ENCODE results near the gene RBM4B.

RBM4B gene

DNA sequence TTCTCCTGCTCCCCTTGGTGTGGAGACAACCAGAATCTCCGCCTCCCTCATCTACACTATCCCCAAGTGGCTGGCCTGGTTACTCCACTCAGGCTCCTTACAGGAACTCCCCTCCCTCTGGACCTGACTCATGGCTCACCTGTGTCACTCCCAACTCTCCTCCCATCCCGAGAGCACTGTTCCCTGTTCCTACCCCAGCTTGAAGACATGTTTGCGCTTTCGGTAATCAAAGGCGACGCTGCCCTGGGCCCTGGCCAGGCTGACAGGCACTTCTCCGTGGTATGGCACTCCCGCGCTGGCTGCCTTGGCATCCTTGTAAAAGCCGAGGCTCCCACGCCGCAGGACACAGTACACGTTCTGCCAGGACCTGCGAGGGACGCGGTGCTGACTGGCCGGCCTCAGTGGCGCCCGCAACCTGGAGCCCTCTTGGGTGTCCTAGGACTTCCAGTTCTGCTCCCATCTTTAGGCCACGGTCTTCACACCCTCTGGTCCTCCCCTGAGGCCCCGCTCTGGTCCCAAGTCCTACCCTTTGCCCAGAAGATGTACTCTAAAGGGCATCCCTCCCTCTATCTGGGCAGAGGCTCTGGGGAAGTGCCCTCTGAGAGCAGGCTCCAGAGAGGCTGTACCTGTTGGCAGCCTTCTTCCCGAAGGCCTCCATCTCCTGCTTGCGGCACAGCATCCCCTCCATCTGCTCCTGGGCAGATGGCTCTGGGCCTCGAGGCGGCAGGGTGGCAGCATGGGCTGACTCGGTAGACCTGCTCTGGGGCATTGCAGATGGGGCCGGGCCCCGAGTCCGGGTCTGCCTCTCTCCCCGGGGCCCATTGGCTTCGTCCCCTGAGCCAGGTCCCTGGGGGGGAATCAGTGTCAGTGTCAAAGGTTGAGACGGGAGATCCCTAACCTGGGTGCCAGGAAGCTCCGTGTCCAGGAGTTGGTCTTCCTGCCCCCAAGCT is 9.4 kb upstream of the RBM4B start:
- H3K36me3 ChIP-seq (ENCODE audit: insufficient read depth, low read length) = no peaks in the 10 kb centered on the region; the same call in 1 of the 2 replicates
- H3K9ac ChIP-seq (ENCODE audit: low read depth, low read length) = no peak overlapping the region
- no peaks in the 10 kb centered on the region; the same call in 1 of the 2 replicates for H3K4me1 ChIP-seq (ENCODE audit: insufficient read depth, low read length)
- H3K9me3 ChIP-seq (ENCODE audit: control insufficient read depth, insufficient read depth, low read length) = no peaks in the 10 kb centered on the region

DNA sequence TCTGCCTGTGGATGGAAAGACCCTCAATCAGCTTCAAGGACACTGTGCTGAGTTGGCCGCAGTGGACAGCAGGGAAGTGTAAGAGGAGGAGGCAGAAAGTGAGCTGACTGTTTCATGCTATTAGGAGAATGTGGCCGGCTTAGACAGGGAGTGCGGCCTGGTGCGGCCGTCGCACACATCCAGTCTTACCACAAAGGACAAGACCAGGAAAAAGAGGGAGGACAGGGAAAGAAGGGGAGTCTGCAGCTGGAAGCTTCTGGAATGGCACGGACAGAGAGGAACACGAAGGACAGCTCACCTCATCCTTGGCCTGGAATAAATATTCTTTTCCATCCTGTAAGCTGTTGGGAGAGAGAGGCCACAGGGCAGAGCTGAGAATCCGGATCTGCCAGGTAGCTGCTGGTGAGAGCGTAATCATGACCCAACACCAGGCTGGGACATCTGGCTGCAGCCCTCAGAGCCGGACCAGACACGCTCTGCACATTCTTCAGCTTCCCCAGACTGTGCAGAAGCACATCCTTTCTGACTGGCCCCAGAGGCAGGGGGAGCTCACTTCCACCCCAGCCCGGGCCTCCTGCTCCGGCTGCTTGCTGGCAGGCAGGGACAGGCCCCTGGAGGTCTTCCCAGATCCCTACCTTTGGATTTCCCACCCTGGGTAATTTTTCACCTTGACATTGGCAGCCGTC is 8.6 kb upstream of the RBM4B start:
- no peak overlapping the region for H3K9ac ChIP-seq (ENCODE audit: low read depth, low read length)
- no peaks in the 10 kb centered on the region for H3K36me3 ChIP-seq (ENCODE audit: insufficient read depth, low read length)
- no peaks in the 10 kb centered on the region for H3K9me3 ChIP-seq (ENCODE audit: control insufficient read depth, insufficient read depth, low read length)
- no peaks in the 10 kb centered on the region; the same call in 1 of the 2 replicates for H3K4me1 ChIP-seq (ENCODE audit: insufficient read depth, low read length)

DNA sequence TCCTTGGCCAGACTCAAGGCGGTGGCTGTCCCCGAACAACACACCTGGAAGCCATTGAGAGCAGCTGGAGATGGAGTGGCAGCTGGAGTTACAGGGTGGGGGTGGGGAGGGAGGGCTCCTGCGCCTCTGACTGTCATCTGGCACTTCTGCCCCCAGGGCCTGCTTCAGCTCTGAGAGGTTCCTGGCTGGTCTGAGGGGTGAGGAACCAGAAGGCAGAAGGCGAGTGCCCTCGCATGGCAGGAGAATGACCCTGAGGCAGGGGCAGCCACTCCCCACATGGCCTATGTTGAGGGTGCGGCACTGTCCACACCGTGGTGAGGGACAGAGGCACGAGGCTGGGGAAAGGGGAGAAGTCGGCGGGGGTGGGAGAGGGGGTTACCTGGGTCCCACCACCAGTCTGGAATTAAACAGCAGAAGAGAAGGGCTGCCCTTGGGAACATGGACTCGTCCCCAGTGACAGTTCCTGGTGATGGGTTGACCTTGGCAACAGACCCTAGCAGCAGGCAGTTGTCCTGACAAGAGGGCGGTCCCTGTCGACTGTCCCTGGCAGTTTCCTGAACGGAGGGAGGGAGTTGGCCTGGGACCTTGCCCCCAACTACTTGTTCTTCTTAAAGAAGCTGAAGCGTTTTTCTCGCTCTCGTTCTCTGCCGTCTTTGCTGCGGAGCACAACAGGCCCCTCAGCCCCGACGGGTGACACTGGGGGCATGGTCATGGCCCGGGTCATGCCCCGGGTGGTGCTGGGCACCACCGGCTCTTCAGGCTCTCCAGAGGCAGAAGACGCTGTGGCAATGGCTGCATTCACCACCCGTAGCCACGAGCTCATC is 7.8 kb upstream of the RBM4B start:
- Histone ChIP-seq H3K4me1 (ENCODE audit: insufficient read depth, low read length) (no peaks in the 10 kb centered on the region; the same call in 1 of the 2 replicates), H3K36me3 (ENCODE audit: insufficient read depth, low read length) (no peaks in the 10 kb centered on the region), H3K9ac (ENCODE audit: low read depth, low read length) (no peak overlapping the region), H3K9me3 (ENCODE audit: control insufficient read depth, insufficient read depth, low read length) (no peaks in the 10 kb centered on the region)

DNA sequence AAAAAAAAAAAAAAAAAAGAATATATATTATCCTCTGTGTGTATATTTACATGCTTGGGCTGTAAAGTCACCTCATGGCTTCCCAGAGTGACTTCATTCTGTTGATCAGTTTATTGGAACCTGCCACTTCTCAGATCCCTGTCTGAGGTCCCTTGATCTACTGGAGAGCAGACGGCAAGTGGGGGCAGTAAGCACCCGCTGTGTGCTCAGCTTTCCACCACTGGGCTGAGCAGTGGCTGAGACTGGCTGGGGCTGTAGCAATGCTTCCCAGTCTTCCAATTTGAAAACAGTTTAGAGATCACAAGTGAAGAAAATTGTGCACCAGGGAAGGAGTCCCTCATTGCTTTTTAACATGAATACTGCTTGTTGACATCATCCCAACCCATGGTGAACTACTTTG is 6.9 kb upstream of the RBM4B start:
- Histone ChIP-seq H3K4me1 (ENCODE audit: insufficient read depth, low read length) (no peaks in the 10 kb centered on the region; the same call in 1 of the 2 replicates), H3K9ac (ENCODE audit: low read depth, low read length) (no peak overlapping the region), H3K36me3 (ENCODE audit: insufficient read depth, low read length) (no peaks in the 10 kb centered on the region), H3K9me3 (ENCODE audit: control insufficient read depth, insufficient read depth, low read length) (no peaks in the 10 kb centered on the region)

DNA sequence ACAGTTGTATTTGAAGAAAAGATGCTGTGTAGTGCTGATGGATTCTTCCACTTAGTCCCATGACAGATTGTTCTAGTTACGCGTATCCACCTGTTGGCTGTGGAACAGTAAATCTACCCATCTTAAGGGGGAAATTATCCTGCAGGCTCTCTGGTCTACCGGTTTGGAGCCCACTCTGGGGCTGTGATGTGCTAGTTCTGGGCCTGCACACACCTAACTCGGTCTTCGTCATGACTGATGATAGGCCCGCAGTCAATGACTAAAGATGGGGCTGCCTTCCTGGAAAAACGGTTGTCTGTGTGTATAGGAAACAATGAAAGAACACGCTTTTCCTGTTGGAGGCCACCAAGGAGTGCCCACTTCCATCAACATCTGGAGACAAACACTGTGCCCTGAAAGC is 6.2 kb upstream of the RBM4B start:
- no peaks in the 10 kb centered on the region for H3K36me3 ChIP-seq (ENCODE audit: insufficient read depth, low read length)
- no peak overlapping the region for H3K9ac ChIP-seq (ENCODE audit: low read depth, low read length)

DNA sequence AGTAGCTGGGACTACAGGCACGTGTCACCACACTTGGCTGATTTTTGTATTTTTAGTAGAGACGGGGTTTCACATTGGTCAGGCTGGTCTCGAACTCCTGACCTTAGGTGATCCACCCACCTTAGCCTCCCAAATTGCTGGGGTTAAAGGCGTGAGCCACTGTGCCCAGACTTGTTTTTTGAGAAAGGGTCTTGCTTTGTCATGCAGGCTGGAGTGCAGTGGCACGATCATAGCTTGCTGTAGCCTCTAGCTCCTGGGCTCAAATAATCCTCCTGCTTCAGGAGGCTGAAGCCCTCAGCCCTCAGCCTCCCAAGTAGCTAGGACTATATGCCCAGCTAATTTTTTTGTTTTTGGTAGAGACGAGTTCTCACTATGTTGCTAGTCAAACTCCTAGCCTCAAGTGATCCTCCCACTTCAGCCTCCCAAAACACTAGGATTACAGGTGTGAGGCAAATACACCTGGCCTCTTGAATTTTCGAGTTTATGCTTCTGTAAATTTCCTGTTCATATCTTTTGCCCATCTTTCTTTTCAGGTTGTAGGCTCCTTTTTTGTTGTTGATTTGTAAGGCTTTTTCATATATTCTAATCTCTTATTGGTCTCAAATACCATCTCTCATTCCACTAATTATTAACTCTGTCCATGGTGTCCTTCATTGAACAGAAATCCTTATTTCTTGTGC is 3.4 kb upstream of the RBM4B start:
- no peaks in the 10 kb centered on the region for H3K36me3 ChIP-seq (ENCODE audit: insufficient read depth, low read length)
- H3K4me1 ChIP-seq (ENCODE audit: insufficient read depth, low read length) = peaks cover 5% of the 10 kb centered on the region; the same call in 1 of the 2 replicates
- no peaks in the 10 kb centered on the region for H3K9me3 ChIP-seq (ENCODE audit: control insufficient read depth, insufficient read depth, low read length)
- no peak overlapping the region for H3K9ac ChIP-seq (ENCODE audit: low read depth, low read length)

More for the DNA sequence above, 6.2 kb upstream of the RBM4B start:
- Histone ChIP-seq H3K4me1 (ENCODE audit: insufficient read depth, low read length) (no peaks in the 10 kb centered on the region; the same call in 1 of the 2 replicates), H3K9me3 (ENCODE audit: control insufficient read depth, insufficient read depth, low read length) (no peaks in the 10 kb centered on the region)

DNA sequence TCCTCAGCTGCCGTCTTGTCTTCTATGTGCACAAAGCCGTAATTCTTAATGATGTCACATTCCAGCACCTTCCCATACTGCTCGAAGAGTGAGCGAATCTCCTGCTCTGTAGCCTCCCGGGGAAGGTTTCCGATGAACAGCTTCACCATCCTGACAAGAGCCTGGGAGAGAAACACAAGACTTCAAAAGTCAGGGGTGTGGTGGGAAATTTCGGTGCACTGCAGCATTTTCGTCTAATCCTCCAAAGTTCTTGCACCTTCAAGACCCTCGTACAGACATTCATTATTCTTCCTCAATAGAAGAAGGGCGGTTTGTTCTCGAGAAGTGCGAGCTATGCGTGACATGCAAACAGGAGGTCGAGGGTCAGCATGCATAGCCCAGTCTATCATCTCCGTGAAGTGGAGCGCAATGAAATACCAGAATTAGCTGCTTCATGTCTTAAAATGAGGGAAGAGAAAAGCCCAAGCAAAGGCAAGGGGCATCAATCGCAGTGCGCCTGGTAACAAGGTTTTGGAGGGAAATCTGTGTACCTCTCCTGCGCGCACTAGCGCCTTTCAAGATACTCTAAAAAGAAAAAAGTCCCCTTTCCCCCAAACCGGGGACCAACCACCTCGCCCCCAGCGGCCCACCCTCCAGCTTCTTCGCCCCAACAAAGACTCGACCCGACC is 622 bp downstream of the RBM4B start:
- no peaks in the 10 kb centered on the region for H3K9me3 ChIP-seq (ENCODE audit: control insufficient read depth, insufficient read depth, low read length)
- H3K36me3 ChIP-seq (ENCODE audit: insufficient read depth, low read length) = no peaks in the 10 kb centered on the region
- H3K4me1 ChIP-seq (ENCODE audit: insufficient read depth, low read length) = peaks cover 6% of the 10 kb centered on the region; the same call in 1 of the 2 replicates
- H3K9ac ChIP-seq (ENCODE audit: low read depth, low read length) = peak overlapping the region; percentile 76

DNA sequence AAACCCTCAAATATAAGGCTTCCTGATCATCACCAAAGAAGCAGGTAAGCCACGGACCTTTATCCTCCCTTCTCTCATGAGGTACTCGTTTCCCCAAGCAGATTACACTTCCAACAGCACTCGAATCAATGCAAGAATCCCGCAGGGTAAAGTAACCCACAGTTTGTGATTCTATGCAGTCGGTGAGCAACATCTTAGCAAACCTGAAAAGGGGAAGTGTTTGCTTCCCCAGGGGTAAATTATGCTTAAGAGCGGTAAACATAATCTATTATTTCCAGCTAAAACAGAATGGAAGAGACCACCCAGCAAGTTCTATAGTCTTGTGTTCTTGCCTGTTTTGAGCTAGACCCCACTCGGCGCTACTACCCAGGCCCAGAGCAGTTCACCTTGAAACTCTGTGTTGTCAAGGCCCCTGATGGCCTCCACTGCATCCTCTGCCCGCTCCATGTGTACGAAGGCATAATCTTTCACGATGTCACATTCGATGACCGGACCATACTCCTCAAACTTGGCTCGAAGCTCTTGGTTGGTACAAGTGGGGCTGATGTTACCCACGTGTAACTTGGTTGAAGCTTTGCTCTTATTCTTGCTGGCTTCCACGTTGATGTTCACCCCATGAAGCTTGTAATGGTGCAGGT is 1.3 kb downstream of the RBM4B start:
- H3K36me3 ChIP-seq (ENCODE audit: insufficient read depth, low read length) = no peaks in the 10 kb centered on the region
- H3K9ac ChIP-seq (ENCODE audit: low read depth, low read length) = peak overlapping the region; percentile 76; the same call in 1 of the 2 replicates
- H3K4me1 ChIP-seq (ENCODE audit: insufficient read depth, low read length) = peaks cover 6% of the 10 kb centered on the region; the same call in 1 of the 2 replicates
- H3K9me3 ChIP-seq (ENCODE audit: control insufficient read depth, insufficient read depth, low read length) = no peaks in the 10 kb centered on the region

DNA sequence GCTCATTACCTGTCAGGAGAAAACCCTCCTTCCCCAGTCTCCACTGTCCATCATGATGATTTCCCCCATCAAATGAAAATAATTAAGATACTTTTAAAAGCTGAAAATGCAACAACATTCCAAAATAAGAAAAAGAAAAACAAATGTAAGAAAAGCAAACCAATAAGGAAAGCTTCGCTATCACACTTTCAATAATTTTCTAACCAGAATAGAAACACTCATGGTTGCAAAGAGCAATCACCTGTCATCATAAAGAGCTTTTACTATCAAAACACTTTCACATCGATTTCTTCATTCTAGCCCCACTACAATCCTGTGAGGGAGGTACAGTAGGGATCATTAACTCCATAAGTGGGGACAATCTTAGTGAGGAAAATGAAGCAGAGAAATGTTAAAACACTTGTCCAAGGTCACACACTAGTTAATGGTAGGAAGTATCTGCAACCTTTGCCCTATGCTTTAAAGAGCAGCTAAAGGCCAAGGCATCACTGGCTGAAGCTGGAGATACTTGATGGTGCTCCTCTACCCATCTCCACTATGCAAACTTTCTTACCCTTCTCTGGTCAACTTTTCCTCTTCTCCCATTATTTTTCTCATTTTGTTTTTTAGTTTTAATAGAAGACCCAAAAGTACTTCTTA is 2.6 kb downstream of the RBM4B start:
- Histone ChIP-seq H3K4me1 (ENCODE audit: insufficient read depth, low read length) (peaks cover 6% of the 10 kb centered on the region; the same call in 1 of the 2 replicates), H3K36me3 (ENCODE audit: insufficient read depth, low read length) (no peaks in the 10 kb centered on the region), H3K9me3 (ENCODE audit: control insufficient read depth, insufficient read depth, low read length) (no peaks in the 10 kb centered on the region), H3K9ac (ENCODE audit: low read depth, low read length) (no peak overlapping the region)

DNA sequence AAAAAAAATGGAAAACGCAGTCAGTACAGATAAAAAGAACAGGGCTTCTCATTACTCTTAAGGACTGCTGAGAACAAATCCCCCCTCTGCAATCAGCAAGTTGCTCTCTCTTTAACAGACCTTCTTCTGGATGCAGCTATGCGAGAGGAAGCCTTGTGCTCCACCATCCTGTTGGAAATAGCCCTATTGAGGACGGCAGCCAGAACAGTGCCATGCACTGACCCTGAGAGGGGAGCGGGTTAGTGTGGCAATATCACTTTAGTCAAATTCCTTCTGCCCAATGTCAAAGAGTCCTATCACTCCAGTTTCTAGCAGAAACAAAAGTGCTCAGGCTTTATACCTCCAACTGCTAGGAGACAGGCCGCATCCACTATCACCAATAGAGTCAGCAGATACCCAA is 6.9 kb downstream of the RBM4B start:
- no peak overlapping the region for H3K9ac ChIP-seq (ENCODE audit: low read depth, low read length)
- H3K4me1 ChIP-seq (ENCODE audit: insufficient read depth, low read length) = no peaks in the 10 kb centered on the region
- H3K36me3 ChIP-seq (ENCODE audit: insufficient read depth, low read length) = peaks cover 25% of the 10 kb centered on the region
- no peaks in the 10 kb centered on the region for H3K9me3 ChIP-seq (ENCODE audit: control insufficient read depth, insufficient read depth, low read length)

DNA sequence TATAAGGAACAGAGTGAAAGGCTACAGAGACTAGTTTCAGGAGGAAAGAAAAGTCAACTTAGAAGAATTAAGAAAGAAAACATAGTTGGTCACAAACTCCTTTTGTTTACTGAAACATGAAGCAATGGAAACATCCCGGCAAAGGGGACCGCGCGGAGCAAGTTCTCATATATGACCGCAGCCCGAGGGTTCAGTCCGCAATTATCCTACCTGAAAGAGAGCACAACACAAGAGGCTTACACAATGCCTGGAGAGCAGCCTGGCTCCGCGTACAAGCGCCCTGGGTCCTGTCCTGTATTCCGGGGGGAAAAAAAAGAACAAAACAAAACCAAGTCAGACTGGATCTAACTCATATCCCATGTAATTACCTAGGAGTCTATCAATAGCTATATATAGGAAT is 12.3 kb downstream of the RBM4B start:
- Histone ChIP-seq H3K4me1 (ENCODE audit: insufficient read depth, low read length) (no peaks in the 10 kb centered on the region), H3K9me3 (ENCODE audit: control insufficient read depth, insufficient read depth, low read length) (no peaks in the 10 kb centered on the region), H3K9ac (ENCODE audit: low read depth, low read length) (no peak overlapping the region), H3K36me3 (ENCODE audit: insufficient read depth, low read length) (peaks cover 46% of the 10 kb centered on the region)

DNA sequence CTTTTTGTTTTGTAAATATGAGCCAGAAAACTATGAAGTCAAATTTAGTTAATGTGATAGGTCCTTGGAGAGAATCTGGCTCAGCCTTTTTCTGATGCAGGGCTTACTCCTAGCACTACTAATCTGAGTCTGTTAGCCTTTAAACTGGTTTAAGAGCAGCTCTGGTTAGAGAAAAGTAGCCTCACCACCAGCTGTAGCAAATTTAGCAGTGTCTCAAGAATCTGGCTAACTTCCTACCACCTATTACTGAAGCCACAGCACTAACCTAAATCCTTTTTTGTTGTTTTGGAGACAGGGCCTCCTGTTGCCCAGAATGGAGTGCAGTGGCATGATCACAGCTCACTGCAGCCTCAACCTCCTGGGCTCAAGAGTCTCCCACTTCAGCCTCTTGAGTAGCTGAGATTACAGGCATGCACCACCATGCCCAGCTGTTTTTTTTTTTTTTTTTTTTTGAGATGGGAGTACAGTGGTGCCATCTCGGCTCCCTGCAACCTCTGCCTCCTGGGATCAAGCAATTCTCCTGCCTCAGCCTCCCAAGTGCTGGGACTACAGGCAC is 13.9 kb downstream of the RBM4B start:
- no peaks in the 10 kb centered on the region for H3K4me1 ChIP-seq (ENCODE audit: insufficient read depth, low read length)
- no peaks in the 10 kb centered on the region for H3K9me3 ChIP-seq (ENCODE audit: control insufficient read depth, insufficient read depth, low read length)
- H3K36me3 ChIP-seq (ENCODE audit: insufficient read depth, low read length) = peaks cover 49% of the 10 kb centered on the region
- no peak overlapping the region for H3K9ac ChIP-seq (ENCODE audit: low read depth, low read length)
